OCI-LY1 (cell line): ENCODE measurements around the gene PGS1.

Source experiments
- CTCF ChIP-seq: fragments of 200-600 bp; sonication (generic), shearing (Covaris generic); IDR thresholded peaks from 2 replicates; pipeline ENCODE4 v1.5.1; 2017; ENCODE audit warnings: mild to moderate bottlenecking, antibody characterized with exemption, low read length, moderate library complexity, mixed read lengths
- EZH2 ChIP-seq: fragments of 200-600 bp; sonication (generic), shearing (Covaris generic); IDR thresholded peaks from 2 replicates; pipeline ENCODE4 v1.8.0; 2017; ENCODE audit warnings: borderline replicate concordance, mixed run types, mild to moderate bottlenecking, antibody characterized with exemption, low read length, moderate library complexity, mixed read lengths

DNA sequence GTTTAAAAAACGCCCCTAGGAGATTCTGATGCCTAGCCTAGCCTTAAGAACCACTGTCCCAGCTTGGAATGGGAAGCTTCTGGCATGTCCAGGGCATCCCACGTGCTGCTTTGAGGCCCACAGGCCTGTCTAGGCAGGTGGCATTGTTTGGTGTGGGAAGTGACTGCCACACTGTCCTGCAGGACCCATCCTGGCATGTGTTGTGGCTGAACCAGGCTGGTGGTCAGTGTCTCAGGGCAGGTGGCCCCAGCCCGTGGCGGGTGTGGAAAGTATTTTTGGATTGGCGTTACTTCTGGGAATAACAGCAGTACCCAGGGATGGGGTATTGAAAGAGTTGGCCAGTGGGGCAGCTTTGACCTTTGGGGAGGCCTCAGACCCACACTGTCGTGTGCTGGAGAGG lies 27.9 kb downstream of the PGS1 start:
- TF ChIP-seq CTCF = no peak
- TF ChIP-seq EZH2 = no peak
